NCI-H1436 (cell line): ENCODE results near the gene TET1.
"Not testable (repeated sequence)": the region's sequence is repeated elsewhere in the genome, so short reads cannot be mapped to it uniquely, and the experiment has no call there.

Source experiments
- DNase-seq: peaks from one replicate; lab custom pipeline; 2025; lab: John Stamatoyannopoulos, UW

Gene TET1

DNA sequence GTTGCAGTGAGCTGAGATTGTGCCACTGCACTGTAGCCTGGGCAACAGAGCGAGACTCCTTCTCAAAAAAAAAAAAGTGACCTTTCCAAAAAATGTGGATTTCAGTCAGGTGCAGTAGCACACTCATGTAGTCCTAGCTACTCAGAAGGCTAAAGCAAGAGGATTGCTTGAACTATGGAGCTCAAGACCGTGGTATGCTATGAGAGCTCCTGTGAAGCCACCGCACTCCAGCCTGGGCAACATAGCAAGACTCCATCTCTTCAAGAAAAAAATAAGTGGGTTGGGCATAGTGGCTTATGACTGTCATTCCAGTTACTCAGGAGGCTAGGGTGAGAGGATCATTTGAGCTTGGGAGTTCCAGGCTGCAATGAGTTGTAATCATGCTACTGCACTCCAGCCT, 51.1 kb downstream of the TET1 start:
- DNase-seq = no peak

GRCh38 chr10:68613974-68614373, 53.8 kb downstream of the TET1 start:
- not testable (repeated sequence) for DNase-seq

DNA sequence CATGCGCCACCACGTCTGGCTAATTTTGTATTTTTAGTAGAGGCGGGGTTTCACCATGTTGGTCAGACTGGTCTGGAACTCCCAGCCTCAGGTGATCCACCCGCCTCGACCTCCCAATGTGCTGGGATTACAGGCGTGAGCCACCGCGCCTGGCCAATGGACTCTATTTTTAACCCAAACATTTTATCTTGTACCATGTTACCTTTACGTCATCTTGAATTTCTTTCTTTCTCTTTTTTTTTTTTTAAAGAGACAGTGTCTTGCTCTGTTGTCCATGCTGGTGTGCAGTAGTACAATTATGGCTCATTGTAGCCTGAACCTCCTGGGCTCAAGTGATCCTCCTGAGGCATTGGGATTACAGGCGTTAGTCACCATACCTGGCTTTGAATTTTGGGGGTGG, 57.6 kb downstream of the TET1 start:
- not testable (repeated sequence) for DNase-seq

DNA sequence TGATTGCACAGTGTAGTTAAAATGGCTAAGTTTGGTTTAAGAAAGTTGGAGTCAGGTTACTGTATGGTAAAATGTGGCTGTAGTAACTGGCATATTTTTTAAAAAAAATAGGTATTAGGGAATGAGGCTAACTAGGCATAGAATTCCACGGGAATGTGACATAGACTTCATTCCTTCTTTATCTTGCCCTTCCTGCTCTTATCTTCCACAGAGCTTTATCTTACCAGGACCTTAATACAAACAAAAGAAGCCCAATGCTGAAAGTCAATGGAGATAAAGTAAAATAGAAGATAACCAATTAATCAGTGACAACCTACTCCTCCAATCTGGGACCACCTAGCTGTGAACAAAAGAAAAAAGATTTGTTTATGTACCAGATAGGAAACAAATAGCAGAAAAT, 58.1 kb downstream of the TET1 start:
- no peak for DNase-seq

GRCh38 chr10:68619595-68619994, 59.5 kb downstream of the TET1 start:
- DNase-seq = no peak

DNA sequence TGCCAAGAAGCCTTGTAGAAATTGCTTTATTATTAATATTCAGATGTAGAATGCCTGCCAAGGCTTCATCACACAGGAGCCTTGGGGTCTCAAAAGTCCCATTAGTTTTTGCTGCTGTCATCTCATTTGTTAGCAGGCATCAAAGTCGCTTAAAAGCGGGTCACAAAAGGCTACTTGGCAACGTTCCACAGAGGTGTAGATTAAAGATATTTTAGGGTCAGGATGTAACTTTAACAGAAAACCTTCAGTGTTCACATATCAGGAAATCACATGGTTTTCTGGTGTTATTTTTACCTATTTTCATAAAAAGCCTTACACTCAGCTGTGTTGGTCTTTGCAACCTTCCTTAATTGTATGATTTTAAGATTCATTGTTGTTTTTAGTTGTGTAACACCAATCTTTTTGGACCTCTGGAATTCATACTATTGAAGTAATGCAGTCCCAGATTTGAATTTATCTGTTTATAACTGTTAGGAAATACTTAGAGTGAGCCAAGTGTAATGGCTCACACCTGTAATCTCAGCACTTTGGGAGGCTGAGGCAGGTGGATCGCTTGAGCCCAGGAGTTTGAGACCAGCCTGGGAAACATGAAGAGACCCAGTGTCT, 65.3 kb downstream of the TET1 start:
- no peak for DNase-seq

DNA sequence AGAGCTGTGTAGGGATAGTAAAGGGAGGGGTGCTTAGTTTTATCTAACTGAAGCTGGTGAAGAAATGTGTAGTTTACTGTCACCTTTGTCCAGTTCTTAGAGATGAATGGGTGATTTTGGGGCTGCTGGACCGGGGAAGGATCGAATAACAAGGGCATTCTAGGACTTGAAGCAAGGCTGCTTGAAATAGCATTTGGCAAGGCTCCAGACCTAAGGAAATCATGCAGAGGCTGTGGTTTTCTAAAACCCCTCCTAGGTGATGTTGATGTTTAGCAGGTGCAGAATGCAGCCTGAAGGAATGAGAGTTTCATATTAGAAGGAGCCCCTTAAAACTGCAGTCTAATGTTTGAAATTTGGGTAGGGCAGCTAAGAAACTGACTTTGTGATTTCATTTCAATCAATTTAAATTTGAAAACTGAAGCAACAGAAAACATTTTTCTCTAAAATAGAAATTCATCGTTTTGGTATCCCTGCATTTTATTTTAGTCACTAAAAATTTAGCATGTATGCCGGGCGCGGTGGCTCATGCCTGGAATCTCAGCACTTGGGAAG, 68.5 kb downstream of the TET1 start:
- DNase-seq = no peak

- not testable (repeated sequence) for DNase-seq
Observed at GRCh38 chr10:68632271-68632560, 72.1 kb downstream of the TET1 start.

- DNase-seq = no peak
Observed at GRCh38 chr10:68633281-68633680, 73.1 kb downstream of the TET1 start.

GRCh38 chr10:68633816-68634466, 73.8 kb downstream of the TET1 start:
- DNase-seq = no peak

GRCh38 chr10:68636335-68636734, 76.2 kb downstream of the TET1 start:
- no peak for DNase-seq

DNA sequence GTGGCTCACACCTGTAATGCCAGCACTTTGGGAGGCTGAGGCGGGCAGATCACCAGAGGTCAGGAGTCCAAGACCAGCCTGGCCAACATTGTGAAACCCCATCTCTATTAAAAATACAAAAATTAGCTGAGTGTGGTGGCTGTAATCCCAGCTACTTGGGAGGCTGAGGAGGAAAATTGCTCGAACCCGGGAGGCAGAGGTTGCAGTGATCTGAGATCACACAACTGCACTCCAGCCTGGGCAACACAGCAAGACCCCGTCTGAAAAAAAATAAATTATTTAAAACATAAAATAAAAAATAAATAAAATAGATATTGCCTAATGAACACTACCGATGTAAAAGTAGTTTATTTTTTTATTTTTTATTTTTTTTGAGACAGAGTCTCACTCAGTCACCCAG, 83.4 kb downstream of the TET1 start:
- DNase-seq = not testable (repeated sequence)

GRCh38 chr10:68647672-68648341, 87.7 kb downstream of the TET1 start:
- DNase-seq = no peak

GRCh38 chr10:68655620-68656126, 95.5 kb downstream of the TET1 start:
- DNase-seq = no peak

- no peak for DNase-seq
Observed at GRCh38 chr10:68665841-68666240, 105.7 kb downstream of the TET1 start.

- DNase-seq = no peak
Observed at GRCh38 chr10:68666280-68666760, 106.2 kb downstream of the TET1 start.

- DNase-seq = no peak
Observed at GRCh38 chr10:68668231-68668630, 108.1 kb downstream of the TET1 start.

DNA sequence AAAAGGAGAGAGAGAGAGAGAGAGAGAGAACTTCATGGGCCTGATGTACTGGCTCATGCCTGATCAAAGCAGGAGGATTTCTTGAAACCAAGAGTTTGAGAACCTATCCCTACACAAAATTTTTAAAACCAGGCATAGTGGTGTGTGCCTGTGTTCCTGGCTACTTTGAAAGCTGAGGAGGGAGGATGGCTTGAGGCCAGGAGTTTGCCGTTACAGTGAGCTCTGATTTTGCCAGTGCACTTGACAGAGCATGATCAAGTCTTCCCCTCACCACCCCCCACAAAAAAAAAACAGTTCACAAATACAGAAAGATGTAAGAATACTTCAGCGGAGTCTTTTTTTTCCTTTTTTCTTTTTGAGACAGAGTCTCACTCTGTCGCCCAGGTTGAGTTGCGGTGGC, 108.8 kb downstream of the TET1 start:
- DNase-seq = no peak

GRCh38 chr10:68684413-68684812, 124.3 kb downstream of the TET1 start:
- no peak for DNase-seq

GRCh38 chr10:68696018-68696417, 135.9 kb downstream of the TET1 start:
- no peak for DNase-seq

- no peak for DNase-seq
Observed at GRCh38 chr10:68697106-68697505, 137.0 kb downstream of the TET1 start.

- no peak for DNase-seq
Observed at GRCh38 chr10:68700197-68700596, 140.1 kb downstream of the TET1 start.

DNA sequence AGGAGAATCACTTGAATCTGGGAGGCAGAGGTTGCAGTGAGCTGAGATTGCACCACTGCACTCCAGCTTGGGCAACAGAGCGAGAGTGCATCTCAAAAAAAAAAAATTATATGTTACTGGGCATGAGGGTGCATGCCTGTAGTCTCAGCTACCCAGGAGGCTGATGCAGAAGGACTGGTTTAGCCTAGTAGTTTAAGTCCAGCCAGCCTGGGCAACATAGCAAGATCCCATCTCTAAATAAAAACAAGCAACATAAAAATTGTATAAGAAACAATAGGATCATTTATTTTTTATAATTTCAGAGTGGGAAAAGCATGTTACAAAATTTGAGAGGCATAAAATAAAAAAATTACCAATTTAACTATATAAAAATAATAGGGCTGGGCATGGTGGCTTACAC, 145.4 kb downstream of the TET1 start:
- DNase-seq = no peak
